ENCODE results near the gene USP17L18. TPM values are rescaled to one million over a fixed set of nuclear protein-coding genes. Genes with fewer than 3 reads are reported as not detected.
"Not testable (repeated sequence)": the region's sequence is repeated elsewhere in the genome, so short reads cannot be mapped to it uniquely, and the experiment has no call there.

USP17L18 gene
- polyA plus RNA-seq, 3 donors: not detected

DNA sequence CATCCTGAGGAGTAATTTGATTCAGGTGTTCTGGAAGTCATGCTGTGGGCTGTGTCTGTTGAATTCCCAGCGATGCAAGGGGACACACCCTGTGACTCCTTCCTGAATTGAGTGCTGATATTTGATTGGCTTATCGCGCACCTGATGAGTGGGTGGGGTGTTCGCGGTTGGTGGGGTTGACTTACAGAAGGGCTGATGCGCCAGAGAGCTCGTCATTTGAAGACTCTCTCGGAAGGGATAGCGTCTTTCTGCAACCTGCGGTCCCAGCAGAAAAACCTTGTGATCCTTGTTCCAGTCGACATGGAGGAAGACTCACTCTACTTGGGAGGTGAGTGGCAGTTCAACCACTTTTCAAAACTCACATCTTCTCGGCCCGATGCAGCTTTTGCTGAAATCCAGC lies 28.6 kb upstream of the USP17L18 start, which contains the start of gene USP17L12:
USP17L12 (plus strand) TSS at position 301 of the 400 bp plus-strand sequence; CDS start at position 301, 0 bp downstream.
- no CpG with 5 or more reads among the region's 13 CpGs for WGBS (ENCODE audit: insufficient coverage)
- H4K20me1 ChIP-seq (ENCODE audit: insufficient read depth, low read length); H3K27ac Mint-ChIP-seq; H3K27me3 ChIP-seq (ENCODE audit: control insufficient read depth in 2 of 2, insufficient read depth in 2 of 2, low read length in 2 of 2); H3K79me2 ChIP-seq (ENCODE audit: insufficient read depth, low read length); H3K9me3 ChIP-seq (replicated peaks in 1 of 2; ENCODE audit: control insufficient read depth in 1 of 2, insufficient read depth in 1 of 2, low read length in 2 of 2); intact Hi-C loops (cut with micrococcal nuclease); H3K9ac ChIP-seq (ENCODE audit: insufficient read depth, low read length, poor library complexity, severe bottlenecking); DNase-seq; H2AFZ ChIP-seq (ENCODE audit: insufficient read depth, low read depth, low read length, poor library complexity, severe bottlenecking); H3K4me1 ChIP-seq (ENCODE audit: control insufficient read depth in 1 of 2, insufficient read depth in 2 of 2, low read length in 2 of 2); H3K4me2 ChIP-seq (replicated peaks; ENCODE audit: extremely low read depth, low read length, poor library complexity, severe bottlenecking); H3K4me3 Mint-ChIP-seq; H3K4me1 Mint-ChIP-seq; H3K36me3 Mint-ChIP-seq; H3K27ac ChIP-seq (ENCODE audit: low read depth in 1 of 2, low read length in 2 of 2); H3K4me3 ChIP-seq (replicated peaks in 1 of 3; ENCODE audit: low read depth in 2 of 3, low read length in 3 of 3); H3K27me3 Mint-ChIP-seq (ENCODE audit: low read depth in 3 of 3); H3K9me3 Mint-ChIP-seq; H3K36me3 ChIP-seq (replicated peaks in 1 of 2; ENCODE audit: control insufficient read depth in 1 of 2, insufficient read depth in 2 of 2, low read length in 2 of 2): not testable (repeated sequence)

DNA sequence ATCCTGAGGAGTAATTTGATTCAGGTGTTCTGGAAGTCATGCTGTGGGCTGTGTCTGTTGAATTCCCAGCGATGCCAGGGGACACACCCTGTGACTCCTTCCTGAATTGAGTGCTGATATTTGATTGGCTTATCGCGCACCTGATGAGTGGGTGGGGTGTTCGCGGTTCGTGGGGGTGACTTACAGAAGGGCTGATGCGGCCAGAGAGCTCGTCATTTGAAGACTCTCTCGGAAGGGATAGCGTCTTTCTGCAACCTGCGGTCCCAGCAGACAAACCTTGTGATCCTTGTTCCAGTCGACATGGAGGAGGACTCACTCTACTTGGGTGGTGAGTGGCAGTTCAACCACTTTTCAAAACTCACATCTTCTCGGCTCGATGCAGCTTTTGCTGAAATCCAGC lies 23.8 kb upstream of the USP17L18 start, which contains the start of gene USP17L13:
USP17L13 (plus strand) TSS at position 301 of the 400 bp plus-strand sequence; CDS start at position 301, 0 bp downstream.
- DNase-seq; H3K4me3 ChIP-seq (replicated peaks in 1 of 3; ENCODE audit: low read depth in 2 of 3, low read length in 3 of 3); H3K79me2 ChIP-seq (ENCODE audit: insufficient read depth, low read length); H3K9ac ChIP-seq (ENCODE audit: insufficient read depth, low read length, poor library complexity, severe bottlenecking); H3K4me1 ChIP-seq (ENCODE audit: control insufficient read depth in 1 of 2, insufficient read depth in 2 of 2, low read length in 2 of 2); H3K36me3 ChIP-seq (replicated peaks in 1 of 2; ENCODE audit: control insufficient read depth in 1 of 2, insufficient read depth in 2 of 2, low read length in 2 of 2); H3K27ac ChIP-seq (ENCODE audit: low read depth in 1 of 2, low read length in 2 of 2); H3K9me3 Mint-ChIP-seq; H3K36me3 Mint-ChIP-seq; H3K27ac Mint-ChIP-seq; H3K27me3 ChIP-seq (ENCODE audit: control insufficient read depth in 2 of 2, insufficient read depth in 2 of 2, low read length in 2 of 2); intact Hi-C loops (cut with micrococcal nuclease); H3K9me3 ChIP-seq (replicated peaks in 1 of 2; ENCODE audit: control insufficient read depth in 1 of 2, insufficient read depth in 1 of 2, low read length in 2 of 2); H2AFZ ChIP-seq (ENCODE audit: insufficient read depth, low read depth, low read length, poor library complexity, severe bottlenecking); H4K20me1 ChIP-seq (ENCODE audit: insufficient read depth, low read length); H3K4me3 Mint-ChIP-seq; H3K4me2 ChIP-seq (replicated peaks; ENCODE audit: extremely low read depth, low read length, poor library complexity, severe bottlenecking); H3K4me1 Mint-ChIP-seq; H3K27me3 Mint-ChIP-seq (ENCODE audit: low read depth in 3 of 3): not testable (repeated sequence)
- no CpG with 5 or more reads among the region's 14 CpGs for WGBS (ENCODE audit: insufficient coverage)

- H3K4me3 Mint-ChIP-seq; H3K9ac ChIP-seq (ENCODE audit: insufficient read depth, low read length, poor library complexity, severe bottlenecking); H3K4me2 ChIP-seq (replicated peaks; ENCODE audit: extremely low read depth, low read length, poor library complexity, severe bottlenecking); H3K4me1 Mint-ChIP-seq; H3K27me3 ChIP-seq (ENCODE audit: control insufficient read depth in 2 of 2, insufficient read depth in 2 of 2, low read length in 2 of 2); H3K9me3 Mint-ChIP-seq; H3K36me3 ChIP-seq (replicated peaks in 1 of 2; ENCODE audit: control insufficient read depth in 1 of 2, insufficient read depth in 2 of 2, low read length in 2 of 2); H3K27ac ChIP-seq (ENCODE audit: low read depth in 1 of 2, low read length in 2 of 2); H3K4me3 ChIP-seq (replicated peaks in 1 of 3; ENCODE audit: low read depth in 2 of 3, low read length in 3 of 3); H3K36me3 Mint-ChIP-seq; H3K27me3 Mint-ChIP-seq (ENCODE audit: low read depth in 3 of 3); H3K27ac Mint-ChIP-seq; H3K9me3 ChIP-seq (replicated peaks in 1 of 2; ENCODE audit: control insufficient read depth in 1 of 2, insufficient read depth in 1 of 2, low read length in 2 of 2); intact Hi-C loops (cut with micrococcal nuclease); H2AFZ ChIP-seq (ENCODE audit: insufficient read depth, low read depth, low read length, poor library complexity, severe bottlenecking); DNase-seq; H4K20me1 ChIP-seq (ENCODE audit: insufficient read depth, low read length); H3K79me2 ChIP-seq (ENCODE audit: insufficient read depth, low read length); H3K4me1 ChIP-seq (ENCODE audit: control insufficient read depth in 1 of 2, insufficient read depth in 2 of 2, low read length in 2 of 2): not testable (repeated sequence)
- no CpG with 5 or more reads among the region's 8 CpGs for WGBS (ENCODE audit: insufficient coverage)
Observed at GRCh38 chr4:9230249-9230648, 18.2 kb upstream of the USP17L18 start.

- intact Hi-C loops (cut with micrococcal nuclease); H3K27me3 Mint-ChIP-seq (ENCODE audit: low read depth in 3 of 3); H3K4me3 Mint-ChIP-seq; H4K20me1 ChIP-seq (ENCODE audit: insufficient read depth, low read length); H3K36me3 ChIP-seq (replicated peaks in 1 of 2; ENCODE audit: control insufficient read depth in 1 of 2, insufficient read depth in 2 of 2, low read length in 2 of 2); H3K27me3 ChIP-seq (ENCODE audit: control insufficient read depth in 2 of 2, insufficient read depth in 2 of 2, low read length in 2 of 2); H3K9me3 ChIP-seq (replicated peaks in 1 of 2; ENCODE audit: control insufficient read depth in 1 of 2, insufficient read depth in 1 of 2, low read length in 2 of 2); H3K4me1 Mint-ChIP-seq; H3K9ac ChIP-seq (ENCODE audit: insufficient read depth, low read length, poor library complexity, severe bottlenecking); H3K4me3 ChIP-seq (replicated peaks in 1 of 3; ENCODE audit: low read depth in 2 of 3, low read length in 3 of 3); H3K4me2 ChIP-seq (replicated peaks; ENCODE audit: extremely low read depth, low read length, poor library complexity, severe bottlenecking); H3K27ac Mint-ChIP-seq; H3K4me1 ChIP-seq (ENCODE audit: control insufficient read depth in 1 of 2, insufficient read depth in 2 of 2, low read length in 2 of 2); H3K27ac ChIP-seq (ENCODE audit: low read depth in 1 of 2, low read length in 2 of 2); H3K36me3 Mint-ChIP-seq; H2AFZ ChIP-seq (ENCODE audit: insufficient read depth, low read depth, low read length, poor library complexity, severe bottlenecking); DNase-seq; H3K79me2 ChIP-seq (ENCODE audit: insufficient read depth, low read length); H3K9me3 Mint-ChIP-seq: not testable (repeated sequence)
- no CpG with 5 or more reads among the region's 15 CpGs for WGBS (ENCODE audit: insufficient coverage)
Observed at GRCh38 chr4:9234085-9234484, 14.3 kb upstream of the USP17L18 start, which contains the start of gene USP17L15. Gene USP17L15, plus strand, starts transcription at chr4:9234385. Its CDS starts 0 bp downstream, at chr4:9234385.
